Ovary (tissue), 3 donors: ENCODE measurements around the gene ATP6V1C2.

Source experiments
- EP300 ChIP-seq: sonication (generic); formaldehyde crosslinking; IDR thresholded peaks from one replicate; pipeline ENCODE4 v1.6.1; 2017; ENCODE audit warnings: antibody characterized with exemption
- POLR2A ChIP-seq: fragments of 450-650 bp; IDR thresholded peaks from one replicate; pipeline ENCODE4 v1.6.1; 2017; ENCODE audit warnings: antibody characterized with exemption, mild to moderate bottlenecking, moderate library complexity
- TF ChIP-seq, protein P1 (sequence below), 3 donors: fragments of 450-650 bp in 2 of 3; fragments of 200-600 bp in 1 of 3; IDR thresholded peaks; one replicate each; pipeline versions ENCODE4 v1.5.1 to v1.8.0; 2016 to 2022; ENCODE audit warnings: antibody characterized with exemption in 3 of 3, mild to moderate bottlenecking in 1 of 3
- donor health status: DM: no; HTN: no; CAD: no.

DNA sequence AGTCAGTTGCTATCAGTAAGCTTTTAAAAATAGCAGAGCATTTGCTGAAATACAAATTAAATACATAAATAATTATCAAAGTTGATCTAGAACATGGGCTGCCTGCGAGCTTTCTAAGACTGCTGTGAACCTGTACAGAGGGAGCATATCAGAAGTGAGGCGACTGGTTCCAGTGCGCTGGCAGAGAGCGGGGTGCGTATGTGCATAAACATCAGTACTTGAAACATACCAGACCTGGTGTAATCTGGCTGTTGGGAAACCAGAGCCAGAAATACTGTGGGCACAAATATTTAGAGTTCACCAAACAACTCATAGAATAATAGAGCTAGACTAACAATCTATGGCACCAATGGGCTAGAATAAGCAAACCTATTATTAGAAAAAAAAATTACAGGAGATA is 63.8 kb downstream of the ATP6V1C2 start:
- TF ChIP-seq, protein P1, sequence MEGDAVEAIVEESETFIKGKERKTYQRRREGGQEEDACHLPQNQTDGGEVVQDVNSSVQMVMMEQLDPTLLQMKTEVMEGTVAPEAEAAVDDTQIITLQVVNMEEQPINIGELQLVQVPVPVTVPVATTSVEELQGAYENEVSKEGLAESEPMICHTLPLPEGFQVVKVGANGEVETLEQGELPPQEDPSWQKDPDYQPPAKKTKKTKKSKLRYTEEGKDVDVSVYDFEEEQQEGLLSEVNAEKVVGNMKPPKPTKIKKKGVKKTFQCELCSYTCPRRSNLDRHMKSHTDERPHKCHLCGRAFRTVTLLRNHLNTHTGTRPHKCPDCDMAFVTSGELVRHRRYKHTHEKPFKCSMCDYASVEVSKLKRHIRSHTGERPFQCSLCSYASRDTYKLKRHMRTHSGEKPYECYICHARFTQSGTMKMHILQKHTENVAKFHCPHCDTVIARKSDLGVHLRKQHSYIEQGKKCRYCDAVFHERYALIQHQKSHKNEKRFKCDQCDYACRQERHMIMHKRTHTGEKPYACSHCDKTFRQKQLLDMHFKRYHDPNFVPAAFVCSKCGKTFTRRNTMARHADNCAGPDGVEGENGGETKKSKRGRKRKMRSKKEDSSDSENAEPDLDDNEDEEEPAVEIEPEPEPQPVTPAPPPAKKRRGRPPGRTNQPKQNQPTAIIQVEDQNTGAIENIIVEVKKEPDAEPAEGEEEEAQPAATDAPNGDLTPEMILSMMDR (IDR thresholded peaks at IDR 0.05): no peak
- no peak for TF ChIP-seq EP300
- no peak for TF ChIP-seq POLR2A
